EH (cell line): ENCODE measurements around the gene PTPN18.

Experiments used
- DNase-seq: peaks from one replicate; pipeline ENCODE4 v3.0.0-alpha.2; 2015; ENCODE audit warnings: low read depth

Gene PTPN18

DNA sequence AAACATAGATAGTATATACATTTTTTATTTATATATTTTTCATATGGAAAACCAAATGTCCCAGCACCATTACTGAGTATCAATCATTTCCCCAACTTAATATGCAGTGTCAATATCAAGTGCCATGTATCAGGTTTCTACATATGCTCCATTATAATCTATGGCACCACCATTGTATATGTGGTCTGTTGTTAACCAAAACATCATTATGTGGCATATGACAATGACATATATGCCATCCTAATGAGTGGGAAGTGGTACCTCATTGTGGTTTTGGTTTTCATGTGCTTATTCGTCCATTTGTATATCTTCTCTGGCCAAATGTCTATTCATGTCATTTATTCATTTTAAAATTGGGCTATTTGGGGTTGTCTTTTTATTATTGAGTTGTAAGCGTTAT is 9.2 kb downstream of the PTPN18 start:
- no peak for DNase-seq

DNA sequence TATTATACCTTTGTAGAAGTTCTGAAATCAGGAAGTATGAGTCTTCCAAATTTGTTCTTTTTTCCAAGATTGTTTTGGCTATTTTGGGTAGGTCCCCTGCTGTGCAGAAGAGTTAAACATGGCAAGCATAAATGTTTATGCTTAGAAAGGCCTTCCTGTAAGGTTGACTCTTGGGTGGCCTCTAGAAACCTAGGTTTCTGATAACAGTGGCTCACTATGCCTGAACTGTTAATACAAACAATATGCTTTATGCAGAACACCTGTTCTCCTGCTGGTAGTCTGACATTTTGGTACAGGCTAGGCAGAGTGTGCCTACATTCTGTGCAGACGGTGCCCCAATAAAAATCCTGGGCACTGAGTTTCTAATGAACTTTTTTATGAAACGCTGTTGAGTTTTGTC is 10.1 kb downstream of the PTPN18 start:
- DNase-seq, result no peak

DNA sequence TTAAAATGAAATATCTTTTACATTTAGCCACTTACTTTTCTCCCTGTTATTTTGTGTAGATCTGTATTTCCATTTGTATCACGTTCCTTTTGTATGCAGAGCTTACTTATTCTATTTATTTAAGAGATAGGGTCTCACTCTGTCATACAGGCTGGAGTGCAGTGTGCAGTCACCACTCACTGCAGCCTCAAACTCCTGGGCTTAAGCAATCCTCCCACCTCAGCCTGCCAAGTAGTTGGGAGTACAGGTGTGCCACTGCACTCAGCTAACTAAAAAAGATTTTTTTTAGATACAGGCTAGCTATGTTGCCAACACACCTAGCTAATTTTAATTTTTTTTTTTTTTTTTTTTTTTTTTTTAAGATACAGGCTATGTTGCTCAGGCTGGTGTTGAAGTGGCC is 10.9 kb downstream of the PTPN18 start:
- no peak for DNase-seq

DNA sequence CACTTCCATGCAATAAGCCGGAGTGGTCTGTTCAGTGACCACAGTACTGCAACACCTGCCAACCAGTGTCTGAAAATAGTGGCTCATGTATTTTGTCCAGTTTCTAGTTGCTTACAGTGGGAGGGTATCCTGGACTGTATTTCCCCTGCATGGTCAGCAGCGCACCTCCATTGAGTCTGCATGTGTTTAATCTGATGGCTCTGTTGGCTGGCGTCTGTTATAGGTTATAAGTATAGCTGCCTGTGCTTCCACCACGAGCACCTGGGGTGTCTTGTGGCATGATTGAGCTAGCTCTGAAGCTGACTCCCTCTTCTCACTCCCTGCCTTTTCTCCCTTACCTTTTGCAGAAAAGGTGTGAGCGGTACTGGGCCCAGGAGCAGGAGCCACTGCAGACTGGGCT is 12.9 kb downstream of the PTPN18 start:
- DNase-seq, result no peak

DNA sequence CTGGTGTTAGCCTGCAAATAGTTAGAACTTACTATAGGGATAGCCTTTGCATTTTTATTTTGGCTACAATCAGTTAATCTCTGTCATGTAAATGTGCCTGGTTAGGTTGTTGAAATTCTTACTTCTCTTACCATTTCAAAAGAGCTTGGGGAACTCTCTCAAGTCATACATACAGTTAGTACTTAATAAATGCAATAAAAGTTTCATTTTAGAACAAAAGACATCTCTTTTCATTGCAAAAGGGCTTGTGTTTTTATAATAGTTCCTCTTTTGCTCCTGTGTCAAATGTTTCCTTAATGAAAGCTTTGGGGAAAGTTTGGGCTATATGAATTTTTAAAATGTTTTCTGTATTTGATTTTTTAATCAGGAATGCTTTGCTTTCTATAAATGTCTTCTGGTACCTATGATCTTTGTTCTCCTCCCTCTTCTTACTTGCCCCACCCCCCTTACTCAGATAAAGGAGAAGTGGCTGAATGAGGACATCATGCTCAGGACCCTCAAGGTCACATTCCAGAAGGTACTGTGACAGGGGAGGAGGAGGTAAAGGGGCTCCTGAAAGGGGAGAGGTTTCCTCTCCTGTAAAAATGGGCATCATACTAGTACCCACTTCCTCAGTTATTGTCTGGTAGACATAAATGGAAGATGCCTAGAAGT is 13.6 kb downstream of the PTPN18 start:
- DNase-seq, result no peak

DNA sequence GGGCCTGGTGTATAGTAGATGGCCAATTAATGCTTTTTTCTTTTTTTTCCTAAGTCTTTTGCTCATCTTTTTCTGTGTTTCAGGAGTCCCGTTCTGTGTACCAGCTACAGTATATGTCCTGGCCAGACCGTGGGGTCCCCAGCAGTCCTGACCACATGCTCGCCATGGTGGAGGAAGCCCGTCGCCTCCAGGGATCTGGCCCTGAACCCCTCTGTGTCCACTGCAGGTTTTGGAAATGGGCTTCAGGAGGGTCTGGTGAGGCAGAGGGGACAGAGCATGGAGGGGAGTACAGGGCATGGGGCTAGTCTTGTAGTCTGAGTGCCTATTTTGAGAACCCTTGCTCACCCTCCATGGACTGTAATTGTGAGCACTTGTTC is 14.1 kb downstream of the PTPN18 start:
- DNase-seq, result no peak

DNA sequence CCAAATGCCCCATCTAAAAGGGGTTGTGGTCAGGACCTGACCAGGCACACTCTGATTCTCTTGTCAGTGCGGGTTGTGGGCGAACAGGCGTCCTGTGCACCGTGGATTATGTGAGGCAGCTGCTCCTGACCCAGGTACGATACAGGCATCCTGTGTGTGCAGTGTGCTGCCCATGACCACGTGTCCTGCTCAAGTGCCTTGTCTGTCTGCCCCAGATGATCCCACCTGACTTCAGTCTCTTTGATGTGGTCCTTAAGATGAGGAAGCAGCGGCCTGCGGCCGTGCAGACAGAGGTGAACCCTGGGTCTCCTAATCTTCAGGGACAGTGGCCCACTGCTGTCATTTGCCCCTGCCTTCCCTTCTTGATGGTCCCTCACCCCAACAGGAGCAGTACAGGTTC is 14.6 kb downstream of the PTPN18 start:
- no peak for DNase-seq

DNA sequence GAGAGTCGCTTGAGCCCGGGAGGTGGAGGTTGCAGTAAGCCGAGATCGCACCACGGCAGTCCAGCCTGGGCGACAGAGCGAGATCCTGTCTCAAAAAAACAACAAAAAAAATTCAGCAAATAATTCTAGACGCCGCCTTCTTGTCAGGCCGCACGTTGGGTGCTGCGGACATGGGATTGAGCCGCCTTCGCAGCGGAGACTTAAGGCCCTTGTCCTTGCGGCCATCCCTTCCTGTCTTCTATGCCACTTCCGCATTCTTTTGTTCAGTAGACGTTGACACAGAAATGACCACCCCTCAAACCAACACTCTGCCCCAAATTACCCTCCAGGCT is 15.8 kb downstream of the PTPN18 start:
- DNase-seq, result peak; percentile 73

DNA sequence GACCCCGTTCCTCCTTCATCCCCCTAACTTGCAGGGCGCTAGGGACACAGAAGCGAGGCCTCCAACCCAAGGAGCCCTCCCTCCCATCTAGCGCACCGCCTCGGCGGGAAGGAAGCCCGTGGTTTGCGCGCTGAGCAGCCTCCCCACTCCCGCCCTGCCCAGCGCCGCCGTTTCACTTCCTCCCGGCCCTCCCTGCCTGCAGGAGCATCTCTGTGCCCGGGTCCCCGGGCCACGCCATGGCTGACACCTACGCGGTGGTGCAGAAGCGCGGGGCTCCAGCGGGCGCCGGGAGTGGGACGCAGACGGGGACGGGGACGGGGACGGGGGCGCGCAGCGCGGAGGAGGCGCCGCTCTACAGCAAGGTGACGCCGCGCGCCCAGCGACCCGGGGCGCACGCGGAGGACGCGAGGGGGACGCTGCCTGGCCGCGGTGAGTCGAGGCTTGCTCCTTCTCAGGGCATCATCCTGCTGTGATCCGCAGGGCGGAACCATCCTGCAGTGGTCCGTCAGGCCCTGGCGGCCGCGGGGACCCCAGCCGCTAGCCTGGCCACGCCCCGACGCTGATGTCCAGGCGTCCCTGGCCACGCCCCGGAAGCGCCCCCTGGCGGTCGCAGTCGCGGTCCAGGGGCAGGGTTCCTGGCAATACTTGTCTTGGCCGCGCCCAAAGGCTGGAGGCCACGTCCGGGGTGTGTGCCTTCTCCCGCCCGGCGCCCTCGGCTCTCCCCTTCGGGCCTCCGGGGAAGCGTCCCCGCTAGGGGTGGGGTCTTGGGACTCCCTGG is 16.4 kb downstream of the PTPN18 start:
- peak; percentile 87 for DNase-seq

DNA sequence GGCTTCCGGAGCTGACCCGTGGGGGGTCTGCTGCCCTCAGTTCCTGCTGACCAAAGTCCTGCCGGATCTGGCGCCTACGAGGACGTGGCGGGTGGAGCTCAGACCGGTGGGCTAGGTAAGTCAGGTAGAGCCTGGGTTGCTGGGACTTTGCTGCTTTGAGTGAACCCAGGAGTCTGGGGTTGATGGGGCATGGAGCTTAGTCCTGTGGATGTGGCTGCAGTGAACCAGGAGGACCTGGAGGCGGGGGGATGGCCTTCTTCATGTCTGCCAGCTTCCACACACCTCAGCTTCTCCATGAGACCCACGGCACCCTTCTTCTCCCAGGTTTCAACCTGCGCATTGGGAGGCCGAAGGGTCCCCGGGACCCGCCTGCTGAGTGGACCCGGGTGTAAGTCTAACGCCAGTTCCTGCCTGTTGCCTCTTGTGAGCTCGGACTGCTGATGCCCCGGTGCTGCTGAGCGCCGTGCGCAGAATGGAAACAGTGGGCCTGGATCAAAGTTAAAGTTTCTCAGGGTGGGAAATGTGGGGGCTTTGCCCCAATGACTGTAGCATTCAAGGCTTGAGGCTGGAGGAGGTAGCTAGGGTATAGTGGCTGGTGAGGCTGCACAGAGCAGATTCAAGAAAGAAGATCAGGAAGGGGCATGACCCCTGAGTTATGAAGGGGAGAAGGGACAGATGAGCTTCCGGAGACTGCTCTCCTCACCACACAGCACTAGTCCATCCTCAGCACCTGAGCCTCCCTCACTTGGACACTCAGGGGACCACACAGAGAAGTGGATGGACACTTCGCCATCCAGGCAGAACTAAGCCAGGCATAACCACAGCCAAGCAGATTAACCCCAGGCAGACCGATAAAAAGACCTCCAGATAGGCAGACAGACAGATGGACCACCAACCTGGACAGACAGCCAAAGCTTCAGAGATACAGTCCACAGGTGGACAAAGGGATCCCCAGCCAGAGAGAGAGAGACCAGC is 17.3 kb downstream of the PTPN18 start:
- DNase-seq, result no peak

DNA sequence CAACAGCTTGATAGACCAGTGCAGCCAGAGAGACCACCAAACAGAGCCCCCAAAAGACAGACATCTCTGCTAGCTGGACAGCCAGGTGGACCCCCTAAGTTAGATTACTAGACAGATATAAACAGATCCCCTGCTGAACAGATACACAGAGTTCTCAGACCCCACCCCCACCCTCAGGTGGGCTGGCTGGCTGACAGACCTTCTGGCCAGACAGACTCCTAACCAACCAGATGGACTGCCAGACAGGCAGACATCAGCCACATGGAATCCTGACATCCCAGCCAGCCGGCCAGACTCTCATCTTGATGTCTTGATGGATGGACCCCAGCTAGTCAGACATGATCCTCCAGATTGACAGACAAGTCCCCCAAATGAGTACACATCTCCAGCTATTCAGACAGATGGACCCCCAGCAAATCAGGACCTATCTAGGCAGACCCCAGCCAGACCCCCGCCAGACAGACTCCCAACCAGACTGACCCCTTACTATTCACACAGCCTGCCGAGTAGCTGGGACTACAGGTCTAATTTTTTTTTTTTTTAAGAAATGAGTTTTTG is 18.0 kb downstream of the PTPN18 start:
- DNase-seq, result no peak

DNA sequence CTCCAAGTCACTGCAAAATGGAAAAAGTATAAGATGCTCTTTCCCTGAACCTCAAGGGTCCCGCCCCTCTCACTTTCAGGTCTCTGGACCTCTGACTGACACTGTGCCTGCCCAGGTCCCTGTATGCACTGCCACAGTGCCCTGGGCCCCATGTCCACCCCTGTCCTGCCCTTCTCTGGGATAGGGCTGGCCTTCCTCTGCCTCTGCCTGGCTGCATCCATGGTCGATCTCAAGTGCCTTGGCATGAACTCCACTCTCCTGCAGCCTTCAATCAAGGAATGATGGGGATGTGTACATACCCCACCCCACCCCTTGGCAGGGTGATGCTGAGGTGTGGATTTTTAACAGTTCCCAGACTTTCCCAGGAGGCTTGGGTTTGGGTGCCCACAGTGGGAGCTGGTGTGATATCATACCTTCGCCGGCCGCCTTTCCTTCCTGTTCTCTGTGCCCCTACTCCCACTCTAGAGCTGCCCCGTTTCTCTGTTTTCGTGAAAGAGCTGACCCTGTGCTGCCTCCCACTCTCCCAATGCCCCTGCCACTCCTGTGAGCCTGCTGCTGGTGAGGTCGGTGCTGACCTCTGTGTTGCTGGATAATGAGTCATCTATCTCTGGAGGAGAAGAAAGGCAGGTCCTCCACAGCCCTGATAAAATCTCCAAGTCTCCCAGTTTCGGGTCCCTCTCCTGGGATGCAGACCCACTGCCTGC is 18.9 kb downstream of the PTPN18 start:
- peak; percentile 57 for DNase-seq

DNA sequence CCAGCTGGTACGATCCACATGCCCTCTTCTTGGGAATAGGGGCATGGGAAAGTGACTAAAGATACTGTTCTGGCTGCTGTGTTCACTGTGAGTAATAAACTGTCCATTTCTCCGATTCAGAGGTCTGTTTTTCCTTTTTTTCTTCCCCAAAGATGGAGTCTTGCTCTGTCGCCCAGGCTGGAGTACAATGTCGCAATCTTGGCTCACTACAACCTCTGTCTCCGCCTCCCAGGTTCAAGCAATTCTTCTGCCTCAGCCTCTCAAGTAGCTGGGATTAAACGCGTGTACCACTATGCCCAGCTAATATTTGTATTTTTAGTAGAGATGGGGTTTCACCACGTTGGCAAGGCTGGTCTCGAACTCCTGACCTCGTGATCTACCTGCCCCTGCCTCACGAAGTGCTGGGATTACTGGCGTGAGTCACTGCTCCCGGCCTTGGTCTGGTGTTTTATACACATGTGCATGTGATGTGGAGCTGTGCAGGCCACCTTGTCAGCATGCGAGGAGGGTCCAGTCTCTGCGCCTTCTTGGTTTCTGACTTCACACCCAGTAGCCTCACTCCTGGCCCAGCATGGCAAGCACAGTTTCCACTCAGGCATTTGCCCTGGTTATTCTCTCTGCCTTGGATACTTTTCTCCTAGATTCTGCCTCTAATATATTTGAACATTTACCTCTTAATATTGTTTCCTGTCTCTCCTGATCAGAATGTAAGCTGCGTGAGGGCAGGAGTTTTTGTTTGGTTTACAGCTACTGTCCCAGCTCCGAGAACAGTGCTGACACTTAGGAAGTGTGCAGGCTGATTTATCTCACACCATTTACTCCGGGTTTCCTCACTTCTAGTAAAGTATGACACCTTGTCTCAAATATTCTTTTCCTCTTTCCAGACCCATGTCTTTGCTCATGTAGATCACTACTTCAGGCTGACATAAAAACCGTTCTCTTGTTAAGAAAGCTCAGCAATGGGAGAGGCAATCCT is 19.7 kb downstream of the PTPN18 start:
- no peak for DNase-seq

DNA sequence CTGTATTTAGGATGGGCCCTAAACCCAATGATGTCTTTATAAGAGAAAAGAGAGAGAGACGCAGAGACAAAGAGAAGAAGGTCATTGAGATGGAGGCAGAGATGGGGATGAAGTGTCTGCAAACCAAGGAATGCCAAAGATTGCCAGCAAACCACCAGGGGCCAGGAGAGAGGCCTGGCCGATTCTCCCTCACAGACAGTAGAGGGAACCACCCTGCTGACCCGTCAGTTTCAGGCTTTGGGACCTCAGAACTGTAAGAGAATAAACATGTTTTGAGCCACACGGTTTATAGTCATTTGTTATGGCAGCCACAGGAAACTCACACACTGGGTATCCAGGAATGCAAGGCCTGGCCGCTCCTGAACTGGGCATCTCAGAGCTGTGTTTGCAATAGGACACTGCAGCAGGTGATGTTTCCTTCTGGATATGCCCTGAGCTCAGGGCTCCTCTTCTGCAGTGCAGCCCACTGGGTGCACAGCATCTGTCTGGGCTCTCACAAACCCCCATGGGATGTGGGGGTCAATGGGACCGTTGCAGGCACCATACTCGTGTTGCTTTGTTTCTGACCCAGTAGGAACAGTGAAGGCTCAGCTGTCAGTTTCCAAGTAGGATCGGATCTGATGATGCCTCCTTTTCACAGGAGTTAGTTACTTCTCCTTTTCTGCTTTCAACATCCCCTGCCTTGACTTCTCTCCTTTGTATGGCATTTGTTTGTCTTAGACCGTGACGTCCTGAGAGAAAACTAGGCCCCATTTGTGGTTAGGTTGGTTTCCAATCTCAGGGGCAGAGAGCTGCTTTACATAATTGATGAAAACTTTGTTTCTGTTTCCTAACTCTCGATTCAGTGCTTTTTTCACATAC is 20.8 kb downstream of the PTPN18 start:
- DNase-seq, result no peak

DNA sequence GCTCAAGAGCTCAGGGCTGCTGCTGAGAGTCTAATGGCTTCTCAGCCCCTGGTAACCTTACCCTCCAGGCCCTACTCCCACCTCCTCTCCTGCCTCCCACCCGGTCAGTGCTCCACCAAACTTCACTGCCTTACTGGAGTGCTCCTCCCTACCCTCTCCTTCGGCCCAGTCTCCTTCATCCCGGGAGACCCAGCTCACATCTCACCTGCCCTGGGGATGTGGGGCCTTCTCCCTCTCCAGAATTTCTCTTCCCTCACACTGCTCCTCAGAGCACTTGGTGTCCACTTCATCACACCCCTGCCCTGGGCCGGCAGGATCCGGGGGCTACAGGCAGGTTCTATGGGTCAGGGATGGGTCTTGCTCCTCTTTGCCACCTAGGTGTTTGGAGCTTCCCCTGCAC is 21.6 kb downstream of the PTPN18 start:
- no peak for DNase-seq

DNA sequence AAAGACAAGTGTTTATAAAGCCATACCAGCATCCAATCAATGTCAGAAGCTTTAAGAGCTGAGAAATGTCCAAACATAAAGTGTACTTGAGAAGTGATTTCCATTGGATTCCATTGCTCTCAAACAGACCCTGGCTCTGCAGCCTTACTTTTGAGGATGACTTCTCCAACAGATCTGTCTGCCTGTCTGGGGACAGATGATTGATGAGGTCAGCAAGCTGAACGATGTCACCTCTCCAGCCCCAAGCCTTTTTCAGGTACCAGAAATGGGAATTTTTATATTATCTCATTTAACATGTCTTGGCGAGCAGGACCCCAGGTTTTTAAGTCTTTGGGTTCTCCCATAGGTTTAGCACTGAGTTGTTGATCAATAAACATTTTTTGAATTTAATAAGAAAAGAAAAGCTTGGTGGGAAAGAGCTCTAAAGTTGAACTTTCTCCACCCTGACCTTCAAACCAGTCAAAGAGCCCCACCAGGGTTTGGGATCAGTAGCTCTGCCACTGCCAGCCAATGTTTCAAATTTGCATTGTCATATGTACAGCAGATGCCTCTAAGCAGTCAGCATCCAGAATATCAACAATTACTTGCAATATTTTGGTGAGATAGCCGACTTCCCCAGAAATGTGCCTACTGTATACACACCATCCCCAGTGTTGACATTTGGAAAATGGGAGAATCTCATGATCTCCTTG is 22.5 kb downstream of the PTPN18 start:
- no peak for DNase-seq

DNA sequence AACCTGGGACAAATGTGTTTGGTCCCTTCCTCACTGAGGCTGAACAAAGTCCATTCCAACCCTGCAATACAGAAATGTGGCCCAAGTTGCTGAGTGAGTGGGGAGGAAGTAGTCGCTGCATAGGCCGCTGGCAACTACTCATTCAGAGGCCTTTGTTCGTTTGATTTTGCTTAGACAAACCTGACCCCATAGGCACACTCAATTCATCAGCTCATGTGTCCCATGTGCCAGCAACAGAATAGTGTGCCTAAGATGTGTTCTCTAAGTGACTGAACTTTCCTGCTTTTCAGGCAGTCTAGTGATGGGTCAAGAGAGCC is 23.0 kb downstream of the PTPN18 start:
- no peak for DNase-seq

DNA sequence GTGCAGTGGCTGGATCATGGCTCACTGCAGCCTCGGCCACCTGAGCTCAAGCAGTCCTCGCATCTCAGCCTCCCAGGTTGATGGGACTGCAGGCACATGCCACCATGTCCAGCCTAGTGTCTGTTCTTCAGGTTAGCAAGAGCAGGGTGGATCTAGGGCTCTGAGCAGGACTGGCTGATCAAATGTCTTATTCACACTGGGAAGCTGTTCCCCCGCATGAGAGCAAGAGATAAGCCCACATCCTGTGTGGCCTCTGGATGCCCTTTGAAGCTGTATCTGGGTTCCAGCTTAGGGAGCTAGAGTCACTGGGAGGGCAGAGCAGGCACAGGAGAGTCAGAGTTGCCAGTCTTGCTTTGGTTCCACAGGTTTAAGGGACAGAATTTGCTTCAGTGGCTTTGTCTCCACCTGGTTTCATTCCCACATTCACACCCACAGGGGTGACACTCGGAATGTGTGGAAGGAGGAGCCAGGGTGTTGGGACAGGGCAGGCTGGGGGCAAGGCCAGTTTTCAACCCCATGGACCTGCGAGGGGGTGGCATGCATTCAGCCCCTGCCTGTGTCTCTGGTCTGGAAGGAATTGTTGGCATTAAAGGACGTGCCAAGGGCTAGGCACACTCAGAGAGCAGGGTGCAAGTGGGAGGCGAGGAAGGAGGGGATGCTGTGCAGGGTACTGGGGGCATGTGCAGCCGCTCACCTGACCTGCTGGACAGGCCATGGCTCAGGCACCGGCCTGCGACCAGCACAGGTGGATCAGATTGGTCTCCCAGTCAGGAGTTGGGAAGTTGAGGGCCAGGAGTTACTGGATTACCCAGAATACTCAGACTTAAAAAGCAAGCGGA is 24.5 kb downstream of the PTPN18 start:
- DNase-seq, result no peak
